ENCODE measurements around the gene IGSF9B.

Gene IGSF9B

DNA sequence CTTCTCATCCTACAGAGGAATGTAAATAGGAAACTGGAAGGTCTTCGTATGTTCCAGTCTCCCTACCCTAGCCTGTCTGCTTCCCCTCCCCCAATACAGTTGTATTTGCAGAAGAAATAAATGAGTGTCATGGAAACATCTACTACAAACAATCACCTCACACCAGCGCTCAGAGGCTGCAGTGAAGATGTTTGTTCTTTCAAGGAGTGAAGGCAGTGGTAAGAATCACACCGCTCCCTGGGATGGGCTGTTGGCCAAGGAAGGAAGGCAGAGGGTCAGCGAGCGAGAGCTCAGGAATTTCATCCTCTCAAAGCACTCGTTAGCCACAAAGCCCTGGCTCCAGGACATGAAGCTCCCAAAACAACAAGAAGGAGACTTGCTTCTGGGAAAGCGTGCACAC lies 1.1 kb upstream of the IGSF9B start:
- DNase-seq (ENCODE audit: low read depth in 2 of 3, low spot score in 2 of 3) = no peak

DNA sequence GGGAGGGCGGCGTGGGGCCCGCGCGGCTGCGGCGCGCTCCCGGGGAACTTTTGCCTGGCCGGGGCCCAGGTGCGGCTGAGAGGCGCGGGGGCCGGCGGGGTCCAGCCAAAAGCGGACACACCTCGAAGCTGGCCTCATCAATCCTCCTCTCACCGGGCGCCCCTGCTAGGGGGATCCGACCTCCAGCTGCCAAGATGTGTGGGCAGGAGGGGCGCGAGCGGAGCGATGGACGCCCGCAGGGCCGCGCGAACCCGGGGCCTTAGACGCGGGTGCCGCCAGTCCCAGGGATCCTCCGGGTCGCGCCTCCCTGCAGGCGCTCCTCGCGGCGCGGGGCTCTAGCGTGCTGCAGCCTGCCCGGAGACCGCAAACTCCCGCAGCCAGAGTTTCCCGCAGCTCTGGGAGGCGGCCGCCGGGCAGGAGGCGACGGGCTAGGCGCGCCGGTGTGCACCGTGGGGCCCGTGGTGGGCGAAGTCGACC lies 785 bp downstream of the IGSF9B start:
- DNase-seq (ENCODE audit: low read depth in 2 of 3, low spot score in 2 of 3) = no peak

DNA sequence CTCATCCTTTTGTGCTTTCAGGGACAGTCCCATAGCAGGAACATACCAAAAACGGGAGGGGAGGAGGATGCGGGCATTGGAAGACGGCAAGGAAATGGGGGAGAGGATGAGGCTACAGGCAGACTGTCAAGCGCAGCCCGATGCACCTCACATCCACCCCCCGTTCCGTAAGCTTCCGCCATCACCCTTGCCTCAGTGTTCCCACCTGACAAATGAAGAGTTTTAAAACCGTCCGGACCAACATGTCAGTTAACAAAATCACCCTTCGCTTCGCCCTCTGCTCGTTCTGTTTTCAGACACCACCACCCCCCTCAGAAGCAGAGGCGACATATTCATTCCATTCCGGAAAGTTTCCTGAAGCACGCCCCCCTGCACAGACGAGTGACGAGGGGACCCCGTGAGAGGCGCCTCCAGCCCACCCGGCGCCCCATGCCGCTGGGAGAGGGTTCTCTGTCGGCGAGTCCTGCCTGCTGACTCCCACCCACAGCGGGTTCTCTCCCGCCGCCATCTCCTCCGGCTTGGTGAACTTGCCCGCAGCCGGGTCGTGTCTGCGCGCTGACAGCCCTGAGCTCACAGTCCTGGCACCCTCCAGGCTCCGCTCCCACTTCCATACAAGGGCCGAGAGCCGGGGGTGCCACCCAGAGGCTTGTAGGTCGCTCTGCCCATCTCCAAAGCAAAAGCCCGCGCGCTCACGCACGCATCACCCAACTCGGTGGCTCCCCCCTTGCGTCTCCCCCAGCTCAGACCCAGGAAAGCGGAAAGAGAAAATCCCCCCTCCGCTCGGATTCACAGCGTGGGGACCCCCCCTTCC lies 1.5 kb downstream of the IGSF9B start:
- DNase-seq (ENCODE audit: low read depth in 2 of 3, low spot score in 2 of 3) = no peak

DNA sequence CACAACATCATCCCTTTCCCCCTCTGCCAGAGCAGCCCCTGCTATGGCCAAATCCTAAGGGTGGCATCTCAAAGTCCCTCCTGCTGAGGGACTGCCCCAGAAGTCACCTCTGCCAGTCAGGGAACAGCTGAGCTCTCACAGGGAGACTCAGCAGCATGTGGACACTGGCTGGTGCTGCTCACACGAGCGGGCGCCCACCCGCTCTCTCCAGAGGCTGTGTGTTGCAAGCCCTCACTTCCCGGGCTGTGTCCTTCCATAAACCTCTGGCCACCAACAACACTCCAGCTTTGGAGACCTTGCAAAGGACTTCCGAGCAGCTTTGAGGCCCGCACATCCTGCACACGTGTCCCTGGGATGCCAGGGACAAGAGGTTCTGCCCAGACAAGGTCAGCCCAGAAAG lies 2.8 kb downstream of the IGSF9B start:
- DNase-seq (ENCODE audit: low read depth in 2 of 3, low spot score in 2 of 3) = no peak

- no peak for DNase-seq (ENCODE audit: low read depth in 2 of 3, low spot score in 2 of 3)
Measured at GRCh38 chr11:133953547-133953946, 3.2 kb downstream of the IGSF9B start.

DNA sequence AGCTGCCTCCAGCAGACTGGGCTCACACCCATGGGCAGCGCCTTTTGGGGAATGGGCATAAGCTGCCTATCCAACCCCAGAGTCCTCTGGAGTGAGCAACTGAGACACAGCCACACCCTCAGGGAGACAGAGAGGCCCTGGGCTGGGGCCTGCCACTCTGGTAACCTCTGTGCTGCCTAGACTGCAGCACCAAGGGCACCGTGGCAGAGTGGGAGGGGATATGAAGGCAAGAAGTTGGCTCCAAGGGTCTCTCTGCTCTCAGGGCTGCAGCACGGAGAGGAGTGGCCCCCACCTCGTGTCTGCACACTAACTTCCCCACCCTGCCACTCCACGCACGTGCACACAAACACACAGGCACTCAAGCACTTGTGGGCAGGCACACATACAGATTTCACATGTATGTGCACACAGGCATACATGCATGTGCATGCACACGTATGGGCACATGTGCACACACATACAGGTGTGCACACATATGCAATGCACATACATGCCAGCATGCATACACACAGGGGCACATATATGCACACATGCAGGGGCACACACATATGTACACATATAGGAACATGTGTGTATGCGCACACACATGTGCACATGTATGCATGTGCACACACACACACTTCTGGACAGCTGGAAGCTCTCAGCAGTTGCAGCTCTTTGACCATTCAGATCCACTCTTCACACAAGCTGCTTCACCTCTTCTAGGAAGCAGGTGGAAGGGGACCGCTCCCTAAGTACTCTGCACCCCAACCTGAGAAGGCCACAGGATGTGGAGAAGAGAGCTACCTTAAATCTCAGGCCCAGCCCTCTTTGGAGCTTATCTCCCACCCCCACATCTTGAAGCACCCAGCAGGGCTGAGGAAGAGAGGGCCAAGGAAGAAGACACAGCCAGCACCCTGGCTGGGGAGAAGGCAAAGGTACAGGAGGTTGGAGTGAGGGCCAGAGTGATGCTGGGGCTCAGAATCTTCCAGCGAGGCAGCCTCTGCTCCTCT lies 4.3 kb downstream of the IGSF9B start:
- DNase-seq (ENCODE audit: low read depth in 2 of 3, low spot score in 2 of 3) = no peak

DNA sequence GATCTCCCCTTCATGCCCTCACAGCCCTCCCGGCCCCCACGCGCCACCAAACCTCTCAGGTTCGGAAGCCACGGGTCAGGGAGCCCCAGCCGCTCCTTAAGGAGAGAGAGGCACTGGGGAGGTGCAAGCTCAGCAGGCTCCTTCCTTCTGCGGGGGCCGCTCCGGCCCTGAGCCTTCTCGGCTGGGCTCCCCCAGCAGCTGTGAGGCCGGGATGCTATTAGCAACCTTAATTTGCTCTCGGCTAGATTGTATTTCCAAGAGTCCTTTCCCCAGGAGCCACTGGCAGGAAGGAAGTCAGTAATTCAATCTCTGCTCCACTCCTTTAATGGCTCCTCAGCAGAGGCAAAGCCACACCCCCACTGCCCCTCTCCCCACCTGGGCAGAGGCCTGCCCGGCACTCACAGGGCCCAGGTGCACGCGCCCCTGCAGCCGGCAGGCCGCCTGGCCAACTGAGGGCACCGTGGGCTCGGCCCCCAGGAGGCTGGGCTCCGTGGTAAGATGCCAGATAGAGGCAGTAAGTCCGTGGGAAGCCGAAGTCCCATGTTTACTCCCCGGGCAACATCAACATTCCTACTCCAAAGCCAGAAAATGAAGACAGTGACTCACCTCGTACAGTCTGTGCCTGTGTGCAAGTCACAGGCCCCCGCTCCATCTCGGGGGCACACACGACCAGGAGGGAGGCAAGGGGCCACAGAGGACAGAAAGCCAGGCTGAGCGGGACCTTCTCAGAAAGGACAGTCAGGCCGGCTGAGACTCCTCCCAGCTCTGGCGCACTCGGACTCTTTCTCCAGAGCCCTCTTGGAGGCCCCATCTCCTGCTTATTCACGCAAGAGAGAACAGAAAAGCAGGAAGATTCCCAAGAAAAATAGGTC lies 5.2 kb downstream of the IGSF9B start:
- no peak for DNase-seq (ENCODE audit: low read depth in 2 of 3, low spot score in 2 of 3)

DNA sequence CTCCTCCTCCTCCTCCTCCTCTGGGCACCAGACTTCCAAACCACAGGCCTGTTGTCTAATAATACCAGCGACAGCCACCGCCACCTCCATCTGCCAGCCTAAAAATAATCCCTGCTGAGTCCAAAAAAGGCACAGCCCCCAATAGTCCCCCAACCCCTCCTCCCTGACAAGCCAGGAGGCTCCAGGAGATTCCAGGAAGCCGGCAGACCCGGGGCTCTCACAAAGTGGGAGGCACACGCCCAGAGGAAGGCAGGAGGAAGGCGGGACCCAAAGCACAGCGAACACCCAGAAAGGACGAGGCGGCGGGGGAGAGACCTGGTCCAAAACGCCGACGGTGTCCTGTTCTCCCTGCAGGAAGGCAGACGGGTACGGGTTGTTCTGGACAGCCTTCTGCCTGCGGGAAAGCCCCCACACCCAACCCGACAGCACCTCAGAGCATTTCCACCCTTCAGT lies 5.9 kb downstream of the IGSF9B start:
- no peak for DNase-seq (ENCODE audit: low read depth in 2 of 3, low spot score in 2 of 3)

- no peak for DNase-seq (ENCODE audit: low read depth in 2 of 3, low spot score in 2 of 3)
Measured at GRCh38 chr11:133950421-133950820, 6.3 kb downstream of the IGSF9B start.

DNA sequence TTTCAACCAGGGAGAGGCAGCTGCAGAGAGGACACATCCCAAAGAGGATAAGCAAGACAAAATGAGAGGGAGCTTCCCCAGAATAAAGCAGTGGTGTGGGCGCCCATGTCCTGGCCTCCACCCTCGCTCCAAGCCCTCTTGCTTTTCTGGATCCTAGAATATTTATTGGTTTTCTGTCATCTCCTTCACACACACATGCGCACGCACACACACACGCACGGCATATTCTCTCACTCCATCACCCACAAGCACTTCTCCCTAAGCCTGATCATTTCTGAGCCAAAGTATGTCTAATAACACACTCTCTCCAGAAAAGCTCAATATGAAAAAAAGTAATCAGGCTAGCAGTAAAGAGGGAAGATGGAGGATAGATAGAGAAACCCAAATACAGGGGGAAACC lies 7.6 kb downstream of the IGSF9B start:
- DNase-seq (ENCODE audit: low read depth in 2 of 3, low spot score in 2 of 3) = no peak

GRCh38 chr11:133948711-133949110 lies 8.1 kb downstream of the IGSF9B start:
- DNase-seq (ENCODE audit: low read depth in 2 of 3, low spot score in 2 of 3) = no peak

DNA sequence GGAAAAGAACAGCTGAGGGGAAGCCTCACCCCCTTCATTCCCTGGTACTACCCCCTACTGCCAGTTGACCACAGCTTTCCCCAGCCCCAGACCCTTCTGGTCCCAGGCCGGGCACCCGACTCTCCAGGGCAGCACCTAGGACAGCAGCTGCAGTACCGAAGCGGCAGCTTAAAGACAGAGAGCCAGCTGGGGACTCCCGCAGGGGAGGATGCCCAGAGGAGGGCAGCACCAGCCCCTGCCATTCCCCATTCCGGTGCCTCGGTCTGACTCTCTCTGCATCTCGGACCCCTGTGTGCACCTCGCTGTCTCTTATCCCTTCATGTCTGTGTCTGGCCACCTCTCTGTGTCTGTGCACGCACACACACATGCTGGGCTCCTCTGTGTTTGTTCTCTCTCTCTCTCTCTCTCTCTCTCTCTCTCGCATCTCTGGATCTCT lies 9.4 kb downstream of the IGSF9B start:
- no peak for DNase-seq (ENCODE audit: low read depth in 2 of 3, low spot score in 2 of 3)

DNA sequence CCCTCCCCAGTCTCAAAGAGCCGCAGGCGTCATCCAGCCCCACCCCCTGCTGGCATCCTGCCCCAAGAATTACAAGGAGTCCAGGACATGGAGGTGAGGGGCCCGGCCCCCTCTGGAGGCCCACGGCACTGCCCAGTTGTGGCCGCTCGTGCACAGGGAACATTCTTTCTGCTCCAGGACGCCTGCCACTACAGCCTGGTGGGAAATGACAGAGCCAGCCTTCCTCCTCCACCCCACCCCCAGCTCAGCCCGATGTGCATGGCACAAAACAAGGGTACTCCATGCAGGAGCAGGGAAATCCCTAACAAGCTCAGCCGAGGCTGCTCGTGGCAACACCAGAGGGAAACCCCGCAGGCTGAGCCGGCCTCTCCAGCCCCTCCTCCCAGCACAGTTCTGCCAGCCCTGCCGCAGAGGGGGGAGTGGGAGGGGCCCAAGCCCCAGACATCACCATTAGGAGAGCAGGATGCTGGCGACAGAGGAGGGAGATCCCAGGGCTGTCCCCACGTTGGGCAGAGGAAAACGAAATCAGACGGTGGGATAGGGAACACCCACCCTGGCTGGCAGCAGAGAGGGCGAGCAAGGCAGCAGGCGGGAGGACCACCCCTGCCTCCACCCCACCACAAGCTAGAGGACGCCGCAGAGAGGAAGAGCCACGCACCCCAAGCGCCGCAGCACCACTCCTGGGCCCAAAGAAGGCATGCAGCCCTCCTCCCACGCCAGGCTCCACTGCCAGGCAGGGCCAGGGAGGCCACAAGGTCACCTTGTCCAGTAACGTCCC lies 10.0 kb downstream of the IGSF9B start:
- no peak for DNase-seq (ENCODE audit: low read depth in 2 of 3, low spot score in 2 of 3)

- DNase-seq (ENCODE audit: low read depth in 2 of 3, low spot score in 2 of 3) = no peak
Measured at GRCh38 chr11:133946051-133946450, 10.7 kb downstream of the IGSF9B start.

- DNase-seq (ENCODE audit: low read depth in 2 of 3, low spot score in 2 of 3) = peak in 2 of 3 experiments; percentile 63 to 76
Measured at GRCh38 chr11:133945087-133945974, 11.4 kb downstream of the IGSF9B start.

DNA sequence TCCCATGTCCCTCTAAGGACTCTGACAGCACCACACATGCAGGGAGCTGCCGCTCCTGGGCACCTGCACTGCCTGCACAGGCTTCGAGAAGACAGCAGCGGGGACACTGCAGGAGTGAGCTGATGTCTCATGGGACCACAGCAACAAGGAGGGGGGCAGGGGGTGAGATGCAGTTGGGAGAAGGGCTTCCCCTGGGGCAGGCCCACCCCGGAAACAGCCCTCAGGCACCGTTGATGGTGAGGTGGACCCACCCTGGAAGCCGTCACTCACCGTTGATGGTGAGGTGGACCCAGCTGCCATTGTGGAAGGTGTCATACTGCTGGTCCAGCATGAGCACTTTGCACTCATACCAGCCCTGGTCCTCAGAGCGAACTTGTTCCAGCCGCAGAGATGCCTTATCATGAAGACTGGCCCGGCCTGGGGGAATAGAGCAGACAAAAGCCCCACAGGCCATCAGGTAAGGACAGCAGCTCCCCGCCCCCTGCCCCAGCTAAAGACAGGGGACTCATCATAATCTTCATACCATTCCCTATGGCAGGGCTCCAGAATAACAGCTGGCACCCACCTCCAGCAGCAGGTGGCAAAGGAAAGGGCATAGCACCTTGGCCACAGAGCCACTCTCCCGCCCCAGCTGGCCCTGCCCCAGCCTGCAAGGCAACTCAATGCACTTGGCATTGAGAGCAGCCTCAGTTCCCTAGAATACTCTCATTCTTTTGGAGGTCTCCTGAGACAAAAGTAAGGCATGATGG lies 12.6 kb downstream of the IGSF9B start:
- DNase-seq (ENCODE audit: low read depth in 2 of 3, low spot score in 2 of 3) = no peak

GRCh38 chr11:133942577-133942976 lies 14.2 kb downstream of the IGSF9B start:
- no peak for DNase-seq (ENCODE audit: low read depth in 2 of 3, low spot score in 2 of 3)

DNA sequence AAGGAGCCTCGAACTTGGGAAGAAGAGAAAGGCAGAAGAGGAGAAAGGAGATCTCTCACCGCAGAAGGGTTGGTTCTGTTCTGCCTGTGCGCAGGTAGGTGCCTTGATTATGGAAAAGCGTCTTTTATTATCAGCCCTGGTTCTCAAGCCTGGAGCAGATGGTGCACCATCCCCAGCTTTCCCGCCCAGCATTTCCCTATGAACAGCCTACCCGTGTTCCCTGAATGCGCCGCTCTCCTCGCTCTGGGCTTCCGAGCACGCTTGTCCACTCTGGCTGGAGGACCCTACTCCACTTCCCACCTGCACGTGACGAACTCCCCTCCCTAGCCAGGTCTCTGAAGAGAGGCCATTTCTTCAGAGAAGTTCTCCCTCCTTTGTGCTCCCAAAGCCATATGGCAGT lies 15.2 kb downstream of the IGSF9B start:
- DNase-seq (ENCODE audit: low read depth in 2 of 3, low spot score in 2 of 3) = no peak
